ENCODE results near the gene CD276.

DNA sequence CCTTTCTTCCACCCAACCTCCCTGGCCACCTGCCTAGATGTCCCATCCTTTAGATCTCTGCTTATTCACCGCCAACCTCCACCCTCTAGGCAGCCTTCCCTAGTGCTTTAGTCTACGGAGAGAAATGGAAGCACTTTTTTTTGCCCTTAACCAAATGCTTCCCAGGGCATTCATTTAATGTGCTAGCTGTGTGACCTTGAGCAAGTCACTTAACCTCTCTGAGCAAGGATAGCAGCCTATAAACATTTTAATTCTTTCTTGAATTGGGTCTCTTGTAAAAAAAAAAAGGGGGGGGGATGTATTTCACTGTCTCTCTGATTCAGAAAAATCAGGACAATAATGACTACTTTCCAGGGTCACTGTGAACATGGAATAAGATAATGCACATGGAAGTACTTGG, 72.2 kb downstream of the CD276 start:
- TF ChIP-seq CTCF (IDR thresholded peaks at IDR 0.05): no peak
- no peak for TF ChIP-seq POLR2AphosphoS5 (IDR thresholded peaks at IDR 0.05)
- no peak for TF ChIP-seq EP300 (IDR thresholded peaks at IDR 0.05)
